Measurements from ENCODE around the gene INO80D.

INO80D gene

DNA sequence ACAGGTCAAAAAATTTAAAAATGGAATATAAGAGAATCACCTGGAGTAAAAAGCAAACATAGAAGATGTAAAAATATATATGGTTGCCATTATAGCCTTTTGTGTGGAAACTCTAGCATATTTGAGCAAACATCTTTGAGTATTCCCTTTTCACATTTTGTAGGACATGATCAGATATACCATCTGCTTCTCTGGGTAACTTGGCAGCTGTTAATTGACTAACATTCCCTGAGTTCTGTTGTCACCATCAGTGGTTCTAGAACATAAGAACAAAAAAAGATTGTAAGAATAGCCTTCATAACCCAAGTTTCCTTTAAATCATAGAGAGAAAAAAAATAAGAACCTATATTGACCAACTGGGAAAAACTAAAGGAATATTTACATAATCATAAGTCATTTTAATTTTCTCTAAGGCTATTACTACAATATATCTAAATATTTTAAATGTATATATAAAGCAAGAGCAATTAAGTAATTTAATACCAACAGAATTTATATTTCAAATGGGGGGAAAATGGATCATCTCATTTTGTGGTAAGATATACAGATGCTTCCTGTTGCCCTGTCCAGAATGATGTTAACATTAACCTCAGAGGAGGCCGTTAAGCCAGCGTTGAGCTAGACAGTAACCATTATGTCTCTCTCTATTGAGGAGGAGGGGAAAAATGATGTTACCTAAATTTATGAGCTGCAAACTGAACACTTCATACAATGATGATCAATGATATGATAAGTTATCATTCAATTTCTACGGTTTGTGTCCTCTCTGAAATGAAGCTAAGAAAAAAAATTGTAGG is 9.8 kb upstream of the INO80D start:
- DNase-seq (ENCODE audit: low read depth): no peak
- TF ChIP-seq, protein P1, sequence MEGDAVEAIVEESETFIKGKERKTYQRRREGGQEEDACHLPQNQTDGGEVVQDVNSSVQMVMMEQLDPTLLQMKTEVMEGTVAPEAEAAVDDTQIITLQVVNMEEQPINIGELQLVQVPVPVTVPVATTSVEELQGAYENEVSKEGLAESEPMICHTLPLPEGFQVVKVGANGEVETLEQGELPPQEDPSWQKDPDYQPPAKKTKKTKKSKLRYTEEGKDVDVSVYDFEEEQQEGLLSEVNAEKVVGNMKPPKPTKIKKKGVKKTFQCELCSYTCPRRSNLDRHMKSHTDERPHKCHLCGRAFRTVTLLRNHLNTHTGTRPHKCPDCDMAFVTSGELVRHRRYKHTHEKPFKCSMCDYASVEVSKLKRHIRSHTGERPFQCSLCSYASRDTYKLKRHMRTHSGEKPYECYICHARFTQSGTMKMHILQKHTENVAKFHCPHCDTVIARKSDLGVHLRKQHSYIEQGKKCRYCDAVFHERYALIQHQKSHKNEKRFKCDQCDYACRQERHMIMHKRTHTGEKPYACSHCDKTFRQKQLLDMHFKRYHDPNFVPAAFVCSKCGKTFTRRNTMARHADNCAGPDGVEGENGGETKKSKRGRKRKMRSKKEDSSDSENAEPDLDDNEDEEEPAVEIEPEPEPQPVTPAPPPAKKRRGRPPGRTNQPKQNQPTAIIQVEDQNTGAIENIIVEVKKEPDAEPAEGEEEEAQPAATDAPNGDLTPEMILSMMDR (conservative IDR thresholded peaks at IDR 0.05; ENCODE audit: low read length): no peak
- H3K4me3 ChIP-seq (ENCODE audit: low read length): no peak overlapping the region

DNA sequence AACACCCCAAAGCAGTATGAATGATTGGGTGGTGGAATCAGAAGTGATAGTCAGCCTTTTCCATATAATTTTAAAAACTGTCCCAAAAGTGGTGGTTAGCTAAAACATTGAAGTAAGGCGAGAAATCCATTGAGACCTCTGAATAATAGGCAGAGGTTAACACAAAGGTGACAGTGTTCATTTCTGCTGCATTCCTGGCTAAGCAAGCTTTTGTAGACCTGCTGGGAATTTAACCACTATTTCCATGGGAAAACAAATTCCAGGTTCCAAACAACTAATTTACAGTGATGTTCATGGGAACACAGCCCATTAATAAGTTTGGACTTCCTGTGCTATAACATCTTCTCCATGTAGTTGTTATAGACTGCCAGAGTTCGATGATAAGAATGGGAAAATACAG is 6.3 kb upstream of the INO80D start:
- TF ChIP-seq, protein P1 (conservative IDR thresholded peaks at IDR 0.05; ENCODE audit: low read length): no peak
- H3K4me3 ChIP-seq (ENCODE audit: low read length): no peak overlapping the region
- DNase-seq (ENCODE audit: low read depth): no peak

DNA sequence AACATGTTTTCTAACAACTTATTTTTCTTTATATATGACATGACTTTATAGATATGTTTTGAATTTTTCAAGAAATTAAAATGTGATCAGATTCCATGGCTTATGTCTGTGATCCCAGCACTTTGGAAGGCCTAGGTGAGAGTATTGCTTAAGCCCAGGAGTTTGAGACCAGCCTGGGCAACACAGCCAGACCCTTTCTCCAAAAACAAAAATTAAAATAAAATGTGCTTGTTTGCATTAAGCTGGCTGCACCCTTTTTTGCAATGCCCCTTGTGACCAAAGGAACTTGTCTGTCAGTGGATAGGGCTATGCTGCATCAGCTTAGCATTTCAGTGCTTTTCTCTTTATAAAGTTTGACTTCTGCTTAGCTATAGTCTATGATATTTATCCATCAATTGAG is 2.3 kb upstream of the INO80D start:
- no peak overlapping the region for H3K4me3 ChIP-seq (ENCODE audit: low read length)
- TF ChIP-seq, protein P1 (conservative IDR thresholded peaks at IDR 0.05; ENCODE audit: low read length): no peak
- no peak for DNase-seq (ENCODE audit: low read depth)

DNA sequence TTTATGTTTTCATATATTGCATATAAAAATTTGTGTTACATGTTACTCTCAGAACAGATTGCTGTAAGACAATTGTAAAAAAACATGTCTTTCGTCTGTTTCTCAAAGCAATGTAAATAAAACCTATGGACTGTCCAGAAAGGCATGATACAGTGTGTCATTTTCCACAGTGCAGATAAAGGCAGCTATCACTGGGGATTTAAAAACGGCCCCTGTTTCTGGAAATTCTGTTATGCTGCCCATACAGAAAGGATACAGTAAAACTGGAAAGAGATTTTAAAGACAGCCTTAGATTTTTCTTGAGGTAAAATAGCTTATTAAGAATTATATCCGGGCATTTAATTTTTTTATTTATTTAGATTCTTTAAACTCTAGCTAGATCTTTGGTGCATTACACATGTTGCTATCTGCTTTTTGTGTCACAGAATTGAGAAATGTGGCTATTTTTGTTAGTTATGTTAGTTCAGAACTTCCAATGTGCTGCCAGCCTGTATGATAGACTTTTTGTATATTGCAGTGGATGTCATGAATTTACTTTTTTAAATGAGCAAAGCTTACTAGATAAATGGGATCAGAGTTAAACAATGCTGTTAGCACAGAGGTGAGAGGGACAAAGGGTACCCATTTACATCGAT is 859 bp upstream of the INO80D start:
- H3K4me3 ChIP-seq (ENCODE audit: low read length): peak overlapping the region; percentile 71
- DNase-seq (ENCODE audit: low read depth): no peak
- TF ChIP-seq, protein P1 (conservative IDR thresholded peaks at IDR 0.05; ENCODE audit: low read length): no peak

DNA sequence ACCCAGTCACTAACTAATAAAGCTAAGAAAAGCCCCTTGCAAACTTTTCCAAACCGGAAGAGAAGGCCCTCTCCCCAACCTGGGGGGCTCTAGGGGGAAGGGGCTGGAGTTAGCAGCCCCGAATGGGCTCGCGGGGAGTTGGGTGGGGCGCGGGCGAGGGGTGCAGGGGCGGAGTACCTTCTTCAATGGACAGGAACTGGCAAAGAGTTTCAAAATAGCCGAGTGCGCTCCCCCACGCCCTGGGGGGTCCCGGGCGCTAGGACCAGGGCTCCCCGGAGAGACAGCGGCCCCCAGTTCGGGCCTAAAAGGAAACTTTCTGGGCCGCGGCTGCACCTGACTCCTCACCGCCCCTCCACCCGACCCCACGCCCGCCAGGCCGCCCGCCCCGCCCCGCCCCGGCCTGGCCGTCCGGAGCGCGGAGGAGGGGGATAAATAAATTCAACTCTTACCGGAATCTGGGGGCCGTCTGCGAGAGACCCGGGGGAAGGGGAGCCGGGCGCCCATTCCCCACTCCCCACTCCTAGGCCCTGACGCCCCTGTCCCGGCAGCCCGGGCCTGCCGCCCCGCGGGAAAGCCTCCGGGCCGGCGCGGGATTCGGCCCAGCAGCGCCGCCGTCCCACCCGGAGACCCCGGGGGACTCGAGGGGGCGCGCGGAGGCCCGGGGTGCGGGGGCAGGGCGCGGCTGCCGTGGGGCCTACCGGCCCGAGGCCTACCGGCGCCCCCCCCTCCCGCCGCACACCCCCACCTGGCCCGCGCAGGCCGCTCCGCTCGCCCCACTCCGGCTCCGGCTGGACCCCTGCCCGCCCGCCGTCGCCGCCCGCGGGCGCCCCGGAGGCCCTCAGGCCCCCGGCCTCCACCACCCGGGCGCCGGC is 868 bp downstream of the INO80D start:
- DNase-seq (ENCODE audit: low read depth): peak; percentile 28
- TF ChIP-seq, protein P1 (conservative IDR thresholded peaks at IDR 0.05; ENCODE audit: low read length): no peak
- peak overlapping the region; percentile 71 for H3K4me3 ChIP-seq (ENCODE audit: low read length)

DNA sequence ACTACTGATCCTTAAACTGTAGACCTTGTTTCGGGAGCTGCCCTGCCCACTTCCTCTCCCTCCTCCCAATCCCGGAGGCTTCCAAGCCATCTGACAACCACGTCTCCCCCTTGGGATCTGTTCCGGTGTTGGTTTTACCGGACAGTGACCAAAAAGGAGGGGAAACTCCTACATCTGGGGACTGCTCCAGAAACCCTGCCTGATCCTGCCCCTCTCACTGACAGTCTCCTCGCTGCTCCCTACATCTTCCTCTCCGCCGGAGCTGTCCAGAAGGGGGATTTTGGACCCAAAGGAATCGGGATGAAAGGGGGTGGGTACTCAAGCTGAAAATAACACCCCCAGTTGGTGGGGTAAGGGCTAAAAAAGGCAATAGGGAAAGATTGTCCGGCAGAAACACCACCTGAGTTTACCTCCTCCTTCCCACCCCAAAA is 1.5 kb downstream of the INO80D start:
- peak overlapping the region; percentile 71 for H3K4me3 ChIP-seq (ENCODE audit: low read length)
- TF ChIP-seq, protein P1 (conservative IDR thresholded peaks at IDR 0.05; ENCODE audit: low read length): peak; percentile 16; the same call in 1 of the 2 replicates
- DNase-seq (ENCODE audit: low read depth): peak; percentile 85
